H7 (cell line): Measurements from ENCODE around the gene CHST13. TPM values are rescaled to one million over a fixed set of nuclear protein-coding genes. Genes with fewer than 3 reads are reported as not detected.

ENCODE experiments used
- DNase-seq: peaks from one replicate; pipeline ENCODE4 v3.0.0; 2012
- H3K27me3 ChIP-seq: 2 replicates; pipeline ENCODE4 v1.6.0; 2011; ENCODE audit warnings: mild to moderate bottlenecking, low read length; ENCODE audit not compliant: control insufficient read depth, insufficient read depth
- H3K36me3 ChIP-seq: replicated peaks from 2 replicates; pipeline ENCODE4 v1.5.1; 2011; ENCODE audit warnings: low read length; ENCODE audit not compliant: control insufficient read depth, insufficient read depth
- H3K4me3 ChIP-seq: 2 replicates; pipeline ENCODE4 v1.5.1; 2011; ENCODE audit warnings: low read depth, mild to moderate bottlenecking, control low read depth, low read length, moderate library complexity; ENCODE audit not compliant: insufficient read depth
- total RNA-seq: library from RNA; depleted of rRNA; stranded (reverse); fragments of >200 nt; shearing (Covaris generic); gene quantifications from 2 replicates; pipeline ENCODE4 v1.2.3, GENCODE V29; 2014

The CHST13 gene
- total RNA-seq, 1 experiment from 2014 or later: 2.8 TPM

DNA sequence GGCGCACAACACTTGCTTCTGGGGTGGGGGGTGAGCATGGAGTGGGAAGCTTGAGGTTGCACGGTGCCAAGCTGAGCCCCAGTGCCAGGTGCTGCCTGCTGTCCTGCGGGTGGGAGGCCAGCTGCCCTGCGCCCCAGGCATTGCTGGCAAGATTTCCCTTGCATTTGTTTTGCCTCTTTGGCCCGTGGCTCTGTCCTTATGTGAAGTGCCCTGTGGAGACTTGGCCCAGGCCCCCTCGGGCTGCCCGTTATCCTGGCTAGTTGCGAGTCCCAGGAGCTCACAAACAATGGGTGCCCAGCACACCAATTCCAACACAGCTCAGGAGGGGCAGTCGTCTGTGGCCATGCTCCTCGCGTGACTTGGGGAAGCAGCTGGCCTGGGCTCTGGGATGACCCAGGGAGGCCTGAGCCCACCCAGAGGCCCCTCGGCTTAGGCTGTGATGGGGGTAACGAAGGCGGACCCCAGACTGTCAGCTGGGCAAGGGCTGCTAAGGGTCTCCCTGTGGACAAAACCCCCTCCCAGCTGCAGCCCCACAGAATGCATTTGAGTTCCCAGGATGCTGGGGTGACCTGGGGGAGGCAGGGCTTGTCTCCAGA, 28.8 kb downstream of the CHST13 start:
- Histone ChIP-seq H3K4me3 (no peak overlapping the region), H3K27me3 (no peaks in the 10 kb centered on the region), H3K36me3 (no peaks in the 10 kb centered on the region)
- peak; percentile 43 for DNase-seq

DNA sequence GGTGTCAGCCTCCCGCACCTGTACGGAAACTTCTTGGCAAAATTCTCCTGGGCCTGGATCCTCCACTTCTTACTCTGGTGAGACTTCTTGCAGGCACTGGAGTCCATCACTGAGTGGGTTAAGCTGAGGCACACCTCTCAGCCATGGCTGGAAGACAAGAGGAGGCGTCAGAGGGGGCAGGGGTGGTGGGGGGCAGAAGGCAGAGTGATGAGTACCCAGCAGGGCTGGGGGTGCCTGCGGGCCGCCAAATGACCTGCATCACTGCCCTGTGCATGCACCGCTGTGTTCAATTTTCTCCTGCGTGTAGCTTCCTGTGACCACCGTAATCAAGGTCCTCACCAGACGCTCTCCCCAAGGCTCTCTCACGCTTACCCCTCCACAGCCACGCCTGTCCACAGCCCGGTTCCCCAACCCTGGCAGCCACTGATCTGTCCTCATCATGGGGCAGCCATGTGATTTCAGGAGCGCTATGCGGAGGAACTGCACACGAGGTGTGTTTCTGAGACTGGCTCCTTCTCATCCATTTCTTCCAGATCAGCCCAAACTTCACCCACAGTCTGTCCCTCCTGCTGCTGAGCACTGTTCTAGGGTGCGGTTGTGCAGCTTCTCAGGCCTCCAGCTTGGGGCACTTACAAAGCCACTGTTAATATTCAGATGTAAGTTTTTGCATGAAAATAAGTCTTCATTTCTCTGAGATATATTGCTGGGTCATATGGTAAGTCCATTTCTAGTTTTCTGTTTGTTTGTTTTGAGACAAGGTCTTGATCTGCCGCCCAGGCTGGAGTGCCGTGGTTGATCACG, 29.5 kb downstream of the CHST13 start:
- DNase-seq: peak; percentile 34
- no peak overlapping the region for H3K4me3 ChIP-seq
- no peaks in the 10 kb centered on the region for H3K36me3 ChIP-seq
- no peaks in the 10 kb centered on the region for H3K27me3 ChIP-seq

DNA sequence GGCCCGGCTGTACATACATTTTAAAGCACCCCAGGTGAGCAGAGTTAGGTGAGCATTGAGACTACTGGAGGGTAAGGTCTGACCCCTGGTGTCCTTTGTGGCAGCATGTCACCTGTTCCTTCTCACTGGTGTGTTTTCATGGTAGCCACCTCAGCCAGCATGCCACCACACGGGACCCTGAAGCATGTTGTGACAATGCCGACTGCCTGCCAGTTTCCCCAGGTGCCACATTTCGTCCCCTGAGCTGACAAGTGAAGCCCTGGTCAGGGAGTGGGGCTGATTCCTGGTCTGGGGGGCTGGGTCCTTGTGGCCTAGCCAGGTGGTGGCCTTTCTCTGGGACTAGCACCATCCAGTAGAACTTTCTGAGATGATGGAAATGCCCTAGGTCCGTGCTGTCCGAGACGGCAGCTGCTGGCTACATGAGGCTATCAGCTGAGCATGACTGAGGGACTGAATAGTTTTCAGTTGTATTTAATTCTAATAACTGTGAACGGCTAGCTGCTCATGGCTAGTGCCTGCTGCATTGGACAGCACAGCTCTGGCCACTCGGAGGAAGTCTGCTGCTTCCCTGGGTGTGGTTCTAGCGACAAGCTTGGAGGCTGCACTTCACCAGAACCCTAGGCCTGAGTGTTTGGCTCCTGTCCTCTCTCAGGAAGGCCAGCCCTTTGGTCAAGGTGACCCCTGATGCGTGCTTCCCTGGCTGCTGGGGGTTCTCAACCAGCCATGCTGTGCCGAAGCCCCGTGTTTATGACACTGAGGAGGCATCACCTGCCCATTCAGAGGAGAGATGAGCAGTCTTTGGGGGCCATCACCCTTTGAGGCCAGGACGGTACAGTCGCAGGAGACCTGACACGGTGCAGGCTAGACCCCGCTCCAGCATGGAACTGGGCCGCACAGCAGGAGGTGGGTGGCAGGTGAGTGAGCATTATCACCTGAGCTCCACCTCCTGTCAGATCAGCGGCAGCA, 30.9 kb downstream of the CHST13 start:
- Histone ChIP-seq H3K4me3 (no peak overlapping the region), H3K27me3 (no peaks in the 10 kb centered on the region), H3K36me3 (no peaks in the 10 kb centered on the region)
- DNase-seq: peak; percentile 18

DNA sequence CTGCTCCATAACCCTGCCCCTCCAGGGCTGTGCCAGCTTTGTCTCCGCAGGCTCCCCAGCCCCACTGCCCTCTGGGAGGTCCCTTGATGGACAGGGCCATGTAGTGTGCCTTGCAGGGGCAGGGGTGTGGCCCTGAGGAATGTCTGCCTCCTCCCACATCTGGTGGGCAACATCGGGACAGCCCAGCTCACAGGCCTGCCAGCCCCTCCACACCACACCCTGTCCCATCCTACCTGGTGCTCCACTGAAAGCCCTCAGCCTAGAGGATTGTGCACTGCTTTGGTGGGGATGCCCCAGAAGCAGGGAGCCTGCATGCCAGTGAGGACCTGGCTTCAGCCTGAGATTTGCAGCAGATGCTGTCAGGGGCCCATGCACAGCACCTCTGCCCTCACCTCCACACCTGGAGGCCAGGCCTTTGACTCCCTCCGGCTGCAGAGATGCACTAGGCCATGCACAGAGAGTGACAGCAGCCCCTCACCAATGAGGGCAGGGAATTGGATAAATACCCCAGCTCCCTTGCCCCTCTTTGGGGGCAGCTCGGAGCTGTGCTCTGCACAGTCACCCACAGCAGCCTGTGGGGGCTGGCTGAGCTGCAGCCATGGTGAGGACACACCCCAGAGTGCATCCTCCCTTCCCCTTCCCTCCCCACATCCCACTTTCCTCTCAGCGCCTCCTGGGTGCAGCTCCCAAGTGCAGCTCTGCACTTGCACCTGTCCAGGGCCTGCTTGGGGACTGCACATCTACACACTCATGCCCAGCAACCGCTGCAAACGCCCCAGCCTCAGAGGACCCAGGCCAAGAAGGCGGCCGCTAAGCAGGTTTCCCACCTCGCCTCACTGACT, 32.1 kb downstream of the CHST13 start:
- Histone ChIP-seq H3K27me3 (no peaks in the 10 kb centered on the region), H3K4me3 (no peak overlapping the region)
- DNase-seq: peak; percentile 39

DNA sequence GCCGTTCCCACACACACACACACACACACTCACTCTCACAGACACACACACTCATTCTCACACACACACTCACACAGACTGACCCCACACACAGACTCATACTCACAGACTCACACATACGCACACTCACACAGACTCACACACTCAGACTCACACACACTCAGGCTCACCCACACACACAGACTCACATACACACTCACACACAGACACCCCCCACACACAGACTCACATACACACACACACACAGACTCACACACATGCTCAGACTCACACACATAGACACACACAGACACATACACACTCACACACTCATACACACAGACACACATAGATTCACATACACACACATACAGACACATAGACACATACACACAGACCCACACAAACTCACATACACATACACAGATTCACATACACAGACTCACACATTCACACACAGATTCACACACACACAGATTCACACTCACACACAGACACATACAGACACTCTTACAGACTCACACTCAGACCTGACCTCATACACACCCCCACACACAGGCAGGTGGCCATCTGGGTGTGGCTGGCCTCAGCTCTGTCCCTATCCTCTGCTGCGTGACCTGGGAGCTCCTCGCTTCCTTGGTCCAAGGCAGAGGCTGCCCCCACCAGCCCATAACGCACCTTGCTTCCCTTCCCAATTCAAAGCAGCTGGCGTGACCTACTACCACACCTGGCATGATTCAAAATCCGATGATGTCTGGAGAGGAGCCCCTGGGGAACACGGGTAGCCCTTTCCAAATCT, 32.9 kb downstream of the CHST13 start:
- DNase-seq: peak; percentile 18
- H3K27me3 ChIP-seq: no peaks in the 10 kb centered on the region
- no peaks in the 10 kb centered on the region for H3K36me3 ChIP-seq
- H3K4me3 ChIP-seq: no peak overlapping the region

More for the DNA sequence above, 32.1 kb downstream of the CHST13 start:
- no peaks in the 10 kb centered on the region for H3K36me3 ChIP-seq

DNA sequence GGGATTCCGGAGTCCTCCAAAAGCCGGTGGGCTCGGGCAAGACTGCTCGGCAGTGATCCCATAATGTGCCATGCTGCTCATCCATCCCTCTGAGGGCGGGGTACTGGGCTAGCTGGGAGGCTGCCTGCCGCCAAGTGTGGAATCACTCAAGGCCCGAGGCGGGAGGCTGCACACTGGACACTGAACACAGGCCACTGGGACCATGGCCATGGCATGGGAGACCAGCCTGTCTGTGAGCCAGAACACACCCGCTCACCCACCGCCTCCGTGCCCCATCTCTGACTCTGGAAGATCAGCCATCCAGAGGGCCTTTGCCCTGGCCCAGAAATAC, 33.4 kb downstream of the CHST13 start:
- DNase-seq: peak; percentile 25
- Histone ChIP-seq H3K4me3 (no peak overlapping the region), H3K36me3 (no peaks in the 10 kb centered on the region), H3K27me3 (no peaks in the 10 kb centered on the region)

DNA sequence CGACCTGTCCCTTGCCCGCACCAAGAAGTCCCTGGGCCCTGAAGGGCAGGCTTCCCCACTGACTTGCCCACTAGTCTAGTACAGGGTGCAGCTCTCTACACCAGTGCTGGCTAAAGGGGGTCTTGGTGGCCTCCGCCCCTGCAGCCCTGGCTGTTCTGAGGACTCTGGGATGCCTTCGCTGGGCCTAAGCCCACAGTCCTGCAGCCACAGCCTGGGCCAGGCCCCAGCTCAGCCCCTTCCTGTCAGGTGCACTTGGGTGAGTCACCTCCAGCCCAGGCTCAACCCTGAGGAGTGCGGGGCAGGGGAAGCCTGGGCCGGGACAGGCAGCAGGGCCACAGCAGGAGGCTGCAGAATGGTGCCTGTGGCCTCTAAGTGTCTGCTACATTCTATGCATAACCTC, 33.8 kb downstream of the CHST13 start:
- H3K27me3 ChIP-seq: no peaks in the 10 kb centered on the region
- peak; percentile 52 for DNase-seq
- no peaks in the 10 kb centered on the region for H3K36me3 ChIP-seq
- no peak overlapping the region for H3K4me3 ChIP-seq

DNA sequence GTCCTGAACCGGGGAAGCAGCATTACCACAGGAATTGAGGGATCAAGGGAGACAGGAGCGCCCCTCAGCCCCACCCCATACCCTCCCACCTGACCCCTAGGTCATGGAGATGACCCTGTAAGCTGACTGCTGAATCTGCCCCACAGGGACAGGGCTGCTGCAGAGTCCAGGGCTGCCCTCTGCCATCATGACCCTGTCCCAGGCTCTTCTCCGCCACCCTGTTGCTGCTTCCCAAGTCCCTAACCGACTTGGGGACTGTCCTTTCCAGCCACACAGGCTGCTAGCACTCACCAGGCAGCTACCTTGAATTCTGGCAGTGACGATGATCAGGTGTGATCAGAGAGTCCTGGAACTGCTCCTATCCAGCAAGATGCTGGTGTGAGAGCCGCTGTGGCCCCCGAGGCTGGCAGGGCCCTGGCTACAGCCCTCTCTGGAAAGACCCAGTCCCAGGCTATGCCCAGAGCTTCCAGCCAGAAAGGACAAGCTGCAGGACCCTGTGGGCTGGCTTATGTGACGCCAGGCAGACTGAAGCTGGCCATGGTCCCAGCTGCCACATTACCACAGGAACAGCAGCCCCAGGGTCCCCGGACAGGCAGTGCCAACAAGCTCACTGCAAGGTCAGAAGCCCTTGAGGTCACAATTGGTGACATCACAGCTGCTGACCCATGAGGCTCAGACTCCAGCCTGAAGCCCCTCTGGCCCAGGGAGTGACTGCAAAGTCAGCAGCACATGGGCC, 34.5 kb downstream of the CHST13 start, which contains the start of gene C3orf22:
Gene C3orf22, minus strand, starts transcription at position 597 of the 736 bp plus-strand sequence. CDS start 5,542 bp downstream, outside the sequence.
- Histone ChIP-seq H3K4me3 (no peak within 1 kb of the TSS), H3K27me3 (no peaks in the 10 kb centered on the region), H3K36me3 (no peaks in the 10 kb centered on the region)
- DNase-seq: peak; percentile 31

DNA sequence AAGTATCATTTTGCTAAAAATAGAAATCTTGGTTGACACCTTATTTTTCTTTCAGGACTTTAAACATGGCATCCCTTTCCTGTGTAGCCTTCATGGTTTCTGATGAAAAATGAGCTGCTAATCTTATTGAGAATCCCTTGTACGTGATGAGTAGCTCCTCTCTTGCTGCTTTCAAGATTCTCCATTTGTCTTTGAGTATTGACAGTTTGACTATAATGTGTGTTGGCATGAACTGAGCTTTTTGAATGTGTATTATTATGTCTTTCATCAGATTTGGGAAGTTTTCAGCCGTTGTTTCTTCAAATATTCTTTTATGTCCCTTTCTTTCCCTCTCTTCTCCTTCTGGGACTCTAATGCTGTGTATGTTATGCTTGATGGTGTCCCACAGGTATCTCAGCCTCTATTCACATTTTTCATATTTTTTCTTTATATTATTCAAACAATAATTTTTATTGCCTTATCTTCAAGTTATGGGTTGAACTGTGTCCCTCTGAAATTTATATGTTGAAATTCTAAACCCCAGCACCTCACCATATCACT, 38.9 kb downstream of the CHST13 start:
- Histone ChIP-seq H3K36me3 (no peaks in the 10 kb centered on the region), H3K27me3 (no peaks in the 10 kb centered on the region), H3K4me3 (no peak overlapping the region)
- DNase-seq: no peak

DNA sequence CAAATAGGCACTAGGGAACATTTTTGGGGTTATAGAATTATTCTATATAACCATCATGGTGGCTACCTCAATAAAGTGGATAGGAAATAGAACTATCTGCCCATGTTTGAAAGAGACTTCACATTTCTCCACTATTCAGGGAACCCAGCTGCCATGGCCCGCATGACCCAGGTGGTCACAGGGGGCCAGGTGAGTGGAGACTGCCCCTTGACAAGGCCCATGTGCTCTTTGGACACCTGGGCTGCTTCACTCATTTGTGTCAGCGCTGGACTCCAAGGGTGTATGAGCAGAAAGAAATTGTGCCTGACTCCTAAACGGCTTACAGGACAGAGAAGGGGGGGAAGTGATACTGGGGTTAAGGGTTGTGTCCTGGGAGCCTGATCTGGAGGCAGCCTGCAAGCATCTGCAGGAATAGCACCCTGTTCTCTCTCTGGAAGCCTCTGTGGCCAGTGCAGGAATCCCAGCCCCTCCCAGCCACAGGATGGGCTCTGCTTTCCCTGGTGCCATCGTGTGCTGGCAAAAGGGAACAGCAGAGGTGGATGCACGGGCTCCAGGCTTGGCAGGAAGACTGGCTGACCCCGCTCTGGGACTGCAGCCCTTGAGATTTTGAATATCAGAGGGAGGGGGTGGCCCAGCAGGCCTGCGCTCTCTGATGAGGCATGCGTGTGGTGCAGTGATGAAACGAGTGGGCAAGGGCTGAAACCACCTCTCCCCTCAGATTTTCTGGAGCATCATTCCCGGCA, 43.9 kb downstream of the CHST13 start:
- peak; percentile 81 for DNase-seq
- no peak overlapping the region for H3K4me3 ChIP-seq
- no peaks in the 10 kb centered on the region for H3K36me3 ChIP-seq

DNA sequence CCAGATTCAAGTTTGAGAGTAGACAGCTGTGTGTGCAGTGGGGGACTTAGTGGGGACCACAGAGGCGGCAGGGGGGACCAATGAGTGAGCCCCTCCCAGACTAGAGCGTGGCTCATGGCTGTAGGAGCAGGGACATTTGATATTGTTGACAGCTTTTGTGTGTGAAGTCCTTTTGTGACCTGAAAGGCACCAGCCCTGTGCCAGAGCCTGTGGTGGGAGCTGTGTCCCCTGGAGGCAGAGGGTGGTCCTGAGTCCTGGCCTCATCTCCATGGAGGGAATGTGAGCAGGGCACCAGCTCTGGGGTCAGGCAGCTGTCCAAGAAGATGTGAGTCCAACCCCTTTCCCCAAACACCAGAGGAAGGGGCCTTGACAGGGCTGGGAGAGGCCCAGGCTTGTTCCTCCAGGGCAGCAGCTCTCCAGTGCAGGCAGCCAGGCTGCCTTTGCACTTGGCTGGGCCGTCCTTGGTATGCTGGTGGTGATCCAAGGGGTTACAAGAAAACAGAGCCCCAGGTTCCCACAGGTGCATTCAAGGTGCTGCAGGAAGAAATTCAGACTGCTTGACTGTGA, 44.9 kb downstream of the CHST13 start:
- Histone ChIP-seq H3K4me3 (no peak overlapping the region), H3K36me3 (no peaks in the 10 kb centered on the region), H3K27me3 (no peaks in the 10 kb centered on the region)
- DNase-seq: peak; percentile 20

More for the DNA sequence above, 43.9 kb downstream of the CHST13 start:
- no peaks in the 10 kb centered on the region for H3K27me3 ChIP-seq
